ENCODE results near the gene SEPTIN5. TPM values are rescaled to one million over a fixed set of nuclear protein-coding genes. Genes with fewer than 3 reads are reported as not detected.
A peak's percentile ranks its signal among the peaks of the same experiment; 100 is the strongest.

SEPTIN5 gene
- total RNA-seq, 1 donor from 2014 or later = 103 TPM

DNA sequence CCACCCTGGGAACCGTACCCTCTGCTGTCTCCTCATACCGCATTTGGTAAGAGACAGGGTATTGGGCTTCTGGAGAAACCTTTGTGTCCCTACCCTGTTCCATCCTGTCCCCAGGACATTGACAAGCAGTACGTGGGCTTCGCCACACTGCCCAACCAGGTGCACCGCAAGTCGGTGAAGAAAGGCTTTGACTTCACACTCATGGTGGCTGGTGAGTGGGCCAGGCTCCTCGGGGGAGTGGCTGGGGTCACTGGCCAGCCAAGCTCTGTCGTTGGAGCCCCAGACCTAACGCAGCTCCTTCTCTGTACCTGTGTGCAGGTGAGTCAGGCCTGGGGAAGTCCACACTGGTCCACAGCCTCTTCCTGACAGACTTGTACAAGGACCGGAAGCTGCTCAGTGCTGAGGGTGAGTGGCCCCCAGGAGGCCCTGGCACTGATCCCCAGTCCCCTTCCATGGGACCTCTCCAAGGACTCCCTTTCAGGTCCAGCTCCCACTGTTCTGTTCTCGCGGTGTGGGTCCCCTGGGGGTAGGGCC is 5.3 kb downstream of the SEPTIN5 start:
- DNase-seq (ENCODE audit: extremely low spot score, unreplicated experiment) = no peak
- Mint-ChIP-seq H3K4me3 (ENCODE audit: unreplicated experiment) (peak overlapping the region; percentile 66), H3K4me1 (ENCODE audit: unreplicated experiment) (peaks cover 34% of the 10 kb centered on the region), H3K27me3 (ENCODE audit: unreplicated experiment) (no peaks in the 10 kb centered on the region), H3K27ac (ENCODE audit: unreplicated experiment) (no peak overlapping the region), H3K9me3 (ENCODE audit: unreplicated experiment) (no peaks in the 10 kb centered on the region), H3K36me3 (ENCODE audit: unreplicated experiment) (peaks cover 22% of the 10 kb centered on the region)
- TF ChIP-seq CTCF (IDR thresholded peaks at IDR 0.05) = no peak

DNA sequence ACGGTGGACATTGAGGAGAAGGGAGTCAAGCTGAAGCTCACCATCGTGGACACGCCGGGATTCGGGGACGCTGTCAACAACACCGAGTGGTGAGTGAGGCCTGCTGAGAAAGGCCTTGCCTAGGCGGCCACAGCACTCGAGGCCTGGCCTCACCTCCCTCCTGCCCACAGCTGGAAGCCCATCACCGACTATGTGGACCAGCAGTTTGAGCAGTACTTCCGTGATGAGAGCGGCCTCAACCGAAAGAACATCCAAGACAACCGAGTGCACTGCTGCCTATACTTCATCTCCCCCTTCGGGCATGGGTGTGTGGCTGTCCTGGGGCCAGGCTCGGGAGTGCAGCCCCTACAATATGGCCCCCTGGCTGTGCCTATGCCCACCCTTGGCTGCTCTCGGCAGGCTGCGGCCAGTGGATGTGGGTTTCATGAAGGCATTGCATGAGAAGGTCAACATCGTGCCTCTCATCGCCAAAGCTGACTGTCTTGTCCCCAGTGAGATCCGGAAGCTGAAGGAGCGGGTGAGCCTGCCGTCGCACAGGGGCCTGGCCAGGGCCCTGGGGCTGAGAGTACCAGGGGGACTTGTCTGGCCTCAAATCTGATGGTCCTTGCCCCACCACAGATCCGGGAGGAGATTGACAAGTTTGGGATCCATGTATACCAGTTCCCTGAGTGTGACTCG is 6.0 kb downstream of the SEPTIN5 start:
- no peaks in the 10 kb centered on the region for H3K9me3 Mint-ChIP-seq (ENCODE audit: unreplicated experiment)
- peaks cover 24% of the 10 kb centered on the region for H3K36me3 Mint-ChIP-seq (ENCODE audit: unreplicated experiment)
- no peak for DNase-seq (ENCODE audit: extremely low spot score, unreplicated experiment)
- no peaks in the 10 kb centered on the region for H3K27me3 Mint-ChIP-seq (ENCODE audit: unreplicated experiment)
- H3K4me3 Mint-ChIP-seq (ENCODE audit: unreplicated experiment) = no peak overlapping the region
- TF ChIP-seq CTCF (IDR thresholded peaks at IDR 0.05) = no peak
- peaks cover 33% of the 10 kb centered on the region for H3K4me1 Mint-ChIP-seq (ENCODE audit: unreplicated experiment)
- H3K27ac Mint-ChIP-seq (ENCODE audit: unreplicated experiment) = no peak overlapping the region

GRCh38 chr22:19720999-19721329 is 6.7 kb downstream of the SEPTIN5 start:
- DNase-seq (ENCODE audit: extremely low spot score, unreplicated experiment) = no peak
- Mint-ChIP-seq H3K27ac (ENCODE audit: unreplicated experiment) (no peak overlapping the region), H3K4me1 (ENCODE audit: unreplicated experiment) (peaks cover 27% of the 10 kb centered on the region), H3K4me3 (ENCODE audit: unreplicated experiment) (no peak overlapping the region), H3K9me3 (ENCODE audit: unreplicated experiment) (no peaks in the 10 kb centered on the region), H3K36me3 (ENCODE audit: unreplicated experiment) (peaks cover 24% of the 10 kb centered on the region), H3K27me3 (ENCODE audit: unreplicated experiment) (no peaks in the 10 kb centered on the region)
- no peak for TF ChIP-seq CTCF (IDR thresholded peaks at IDR 0.05)

DNA sequence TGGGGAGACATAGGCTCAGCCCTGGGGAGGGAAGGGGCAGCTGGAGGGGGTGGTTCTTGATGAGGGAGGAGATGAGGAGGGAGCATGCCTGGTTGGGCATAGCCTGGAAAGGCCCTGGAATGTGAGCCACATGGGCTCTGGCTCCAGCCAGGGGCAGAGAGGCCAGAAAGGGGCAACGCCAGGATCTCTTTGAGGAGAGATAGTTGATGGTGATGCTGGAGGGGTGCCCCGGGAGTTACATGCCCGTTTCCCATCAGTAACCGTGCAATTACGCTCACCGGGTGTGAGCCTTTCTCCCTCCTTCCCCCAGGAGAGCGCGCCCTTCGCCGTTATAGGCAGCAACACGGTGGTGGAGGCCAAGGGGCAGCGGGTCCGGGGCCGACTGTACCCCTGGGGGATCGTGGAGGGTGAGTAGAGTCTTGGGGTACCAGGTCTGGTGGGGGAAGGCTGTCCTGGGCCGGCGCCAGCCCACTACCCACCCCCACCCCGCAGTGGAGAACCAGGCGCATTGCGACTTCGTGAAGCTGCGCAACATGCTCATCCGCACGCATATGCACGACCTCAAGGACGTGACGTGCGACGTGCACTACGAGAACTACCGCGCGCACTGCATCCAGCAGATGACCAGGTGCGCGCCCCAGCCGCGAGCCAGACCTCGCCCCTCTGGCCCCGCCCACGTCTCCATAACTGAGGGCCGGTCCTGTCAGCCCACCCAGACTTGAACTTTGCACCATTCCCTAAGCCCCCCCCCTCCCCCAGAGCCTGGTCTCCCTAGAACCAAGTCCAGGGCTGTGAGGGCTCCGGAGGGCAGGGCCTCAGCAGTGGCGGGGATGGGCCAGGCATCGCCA is 7.3 kb downstream of the SEPTIN5 start:
- no peaks in the 10 kb centered on the region for H3K9me3 Mint-ChIP-seq (ENCODE audit: unreplicated experiment)
- H3K27me3 Mint-ChIP-seq (ENCODE audit: unreplicated experiment) = no peaks in the 10 kb centered on the region

More for the DNA sequence above, 7.3 kb downstream of the SEPTIN5 start:
- H3K4me1 Mint-ChIP-seq (ENCODE audit: unreplicated experiment) = peaks cover 21% of the 10 kb centered on the region
- H3K36me3 Mint-ChIP-seq (ENCODE audit: unreplicated experiment) = peaks cover 24% of the 10 kb centered on the region
- no peak overlapping the region for H3K4me3 Mint-ChIP-seq (ENCODE audit: unreplicated experiment)
- TF ChIP-seq CTCF (IDR thresholded peaks at IDR 0.05) = no peak
- H3K27ac Mint-ChIP-seq (ENCODE audit: unreplicated experiment) = no peak overlapping the region
- DNase-seq (ENCODE audit: extremely low spot score, unreplicated experiment) = no peak
